ENCODE measurements around the gene CHD1. TPM values are rescaled to one million over a fixed set of nuclear protein-coding genes. Genes with fewer than 3 reads are reported as not detected.

Gene CHD1
- total RNA-seq, 1 experiment from 2014 or later, result 36.5 TPM

DNA sequence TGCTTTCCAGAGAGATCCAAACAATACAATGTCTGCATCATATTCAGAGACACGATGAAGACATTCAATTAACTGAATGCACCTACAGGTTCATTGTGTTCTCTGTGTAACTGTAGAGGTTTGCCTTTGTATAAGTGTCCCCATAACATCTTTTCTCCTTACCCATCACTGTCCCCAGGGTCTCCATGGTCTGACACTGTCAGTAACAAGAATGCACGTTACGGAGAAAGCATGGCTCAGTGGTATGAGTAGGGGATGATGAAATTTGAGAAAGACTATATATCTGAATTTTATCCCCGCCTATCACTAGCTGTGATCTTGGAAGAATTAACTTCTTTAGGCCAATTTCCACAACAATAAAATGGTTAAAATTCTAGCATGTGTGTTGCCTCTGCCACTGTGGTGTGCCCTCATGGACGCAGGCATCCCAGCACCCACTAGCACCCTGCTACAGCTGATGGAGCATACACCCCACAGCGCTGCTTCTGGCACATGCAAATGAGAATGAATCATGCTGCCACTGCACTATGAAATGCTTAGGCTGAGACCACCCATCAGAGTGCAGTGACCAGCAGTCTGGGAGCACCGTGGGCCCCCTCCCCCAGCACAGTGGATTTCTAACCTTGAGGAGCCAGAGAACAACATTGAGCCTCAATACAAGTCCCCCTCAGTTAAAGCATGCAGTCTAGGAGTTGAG lies 101.1 kb downstream of the CHD1 start:
- in situ Hi-C loops (cut with HindIII; ENCODE audit: low pct_unique_long_range_greater_than_20kb, low sequenced_read_pairs) (no loop called here), intact Hi-C loops (cut with micrococcal nuclease; ENCODE audit: unreplicated experiment) (loop anchor here (5.0 kb wide), 1 partner anchor 55 kb away; the partner anchor contains the start of gene RGMB)
- CTCF ChIA-PET, result no interaction called here
- no peaks in the 10 kb centered on the region for H3K27me3 ChIP-seq (ENCODE audit: control insufficient read depth, insufficient read depth, low read length)
- TF ChIP-seq SIN3A (IDR thresholded peaks at IDR 0.05; ENCODE audit: borderline replicate concordance, insufficient read depth, low read depth, low read length) (no peak), TCF7L2 (IDR thresholded peaks at IDR 0.05; ENCODE audit: low read depth, low read length) (no peak), POLR2AphosphoS5 (IDR thresholded peaks at IDR 0.05; ENCODE audit: low read depth, low read length) (no peak)
- TF ChIP-seq, protein P1, sequence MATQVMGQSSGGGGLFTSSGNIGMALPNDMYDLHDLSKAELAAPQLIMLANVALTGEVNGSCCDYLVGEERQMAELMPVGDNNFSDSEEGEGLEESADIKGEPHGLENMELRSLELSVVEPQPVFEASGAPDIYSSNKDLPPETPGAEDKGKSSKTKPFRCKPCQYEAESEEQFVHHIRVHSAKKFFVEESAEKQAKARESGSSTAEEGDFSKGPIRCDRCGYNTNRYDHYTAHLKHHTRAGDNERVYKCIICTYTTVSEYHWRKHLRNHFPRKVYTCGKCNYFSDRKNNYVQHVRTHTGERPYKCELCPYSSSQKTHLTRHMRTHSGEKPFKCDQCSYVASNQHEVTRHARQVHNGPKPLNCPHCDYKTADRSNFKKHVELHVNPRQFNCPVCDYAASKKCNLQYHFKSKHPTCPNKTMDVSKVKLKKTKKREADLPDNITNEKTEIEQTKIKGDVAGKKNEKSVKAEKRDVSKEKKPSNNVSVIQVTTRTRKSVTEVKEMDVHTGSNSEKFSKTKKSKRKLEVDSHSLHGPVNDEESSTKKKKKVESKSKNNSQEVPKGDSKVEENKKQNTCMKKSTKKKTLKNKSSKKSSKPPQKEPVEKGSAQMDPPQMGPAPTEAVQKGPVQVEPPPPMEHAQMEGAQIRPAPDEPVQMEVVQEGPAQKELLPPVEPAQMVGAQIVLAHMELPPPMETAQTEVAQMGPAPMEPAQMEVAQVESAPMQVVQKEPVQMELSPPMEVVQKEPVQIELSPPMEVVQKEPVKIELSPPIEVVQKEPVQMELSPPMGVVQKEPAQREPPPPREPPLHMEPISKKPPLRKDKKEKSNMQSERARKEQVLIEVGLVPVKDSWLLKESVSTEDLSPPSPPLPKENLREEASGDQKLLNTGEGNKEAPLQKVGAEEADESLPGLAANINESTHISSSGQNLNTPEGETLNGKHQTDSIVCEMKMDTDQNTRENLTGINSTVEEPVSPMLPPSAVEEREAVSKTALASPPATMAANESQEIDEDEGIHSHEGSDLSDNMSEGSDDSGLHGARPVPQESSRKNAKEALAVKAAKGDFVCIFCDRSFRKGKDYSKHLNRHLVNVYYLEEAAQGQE (IDR thresholded peaks at IDR 0.05; ENCODE audit: insufficient read depth in 1 of 2, low read depth in 2 of 2, low read length in 1 of 2), result no peak
- TF ChIP-seq, protein P2, sequence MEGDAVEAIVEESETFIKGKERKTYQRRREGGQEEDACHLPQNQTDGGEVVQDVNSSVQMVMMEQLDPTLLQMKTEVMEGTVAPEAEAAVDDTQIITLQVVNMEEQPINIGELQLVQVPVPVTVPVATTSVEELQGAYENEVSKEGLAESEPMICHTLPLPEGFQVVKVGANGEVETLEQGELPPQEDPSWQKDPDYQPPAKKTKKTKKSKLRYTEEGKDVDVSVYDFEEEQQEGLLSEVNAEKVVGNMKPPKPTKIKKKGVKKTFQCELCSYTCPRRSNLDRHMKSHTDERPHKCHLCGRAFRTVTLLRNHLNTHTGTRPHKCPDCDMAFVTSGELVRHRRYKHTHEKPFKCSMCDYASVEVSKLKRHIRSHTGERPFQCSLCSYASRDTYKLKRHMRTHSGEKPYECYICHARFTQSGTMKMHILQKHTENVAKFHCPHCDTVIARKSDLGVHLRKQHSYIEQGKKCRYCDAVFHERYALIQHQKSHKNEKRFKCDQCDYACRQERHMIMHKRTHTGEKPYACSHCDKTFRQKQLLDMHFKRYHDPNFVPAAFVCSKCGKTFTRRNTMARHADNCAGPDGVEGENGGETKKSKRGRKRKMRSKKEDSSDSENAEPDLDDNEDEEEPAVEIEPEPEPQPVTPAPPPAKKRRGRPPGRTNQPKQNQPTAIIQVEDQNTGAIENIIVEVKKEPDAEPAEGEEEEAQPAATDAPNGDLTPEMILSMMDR (IDR thresholded peaks at IDR 0.05), result no peak
- H3K36me3 ChIP-seq (ENCODE audit: control insufficient read depth, insufficient read depth, low read length), result no peaks in the 10 kb centered on the region; the same call in 1 of the 2 replicates
- ATAC-seq (no peak), DNase-seq (ENCODE audit: low read depth, low spot score) (no peak)
- BruUV-seq (replicated peaks), result no TSS peak
- no peaks in the 10 kb centered on the region for H3K9me3 ChIP-seq (ENCODE audit: control insufficient read depth, insufficient read depth, low read depth, low read length)
- H3K4me1 ChIP-seq (ENCODE audit: control insufficient read depth, insufficient read depth, low read length), result no peaks in the 10 kb centered on the region
- H3K27ac ChIP-seq (ENCODE audit: low read length), result no peak overlapping the region
- no peak overlapping the region for H3K4me3 ChIP-seq (ENCODE audit: low read depth in 2 of 2, low read length in 2 of 2)
- POLR2A ChIA-PET, result no interaction called here

DNA sequence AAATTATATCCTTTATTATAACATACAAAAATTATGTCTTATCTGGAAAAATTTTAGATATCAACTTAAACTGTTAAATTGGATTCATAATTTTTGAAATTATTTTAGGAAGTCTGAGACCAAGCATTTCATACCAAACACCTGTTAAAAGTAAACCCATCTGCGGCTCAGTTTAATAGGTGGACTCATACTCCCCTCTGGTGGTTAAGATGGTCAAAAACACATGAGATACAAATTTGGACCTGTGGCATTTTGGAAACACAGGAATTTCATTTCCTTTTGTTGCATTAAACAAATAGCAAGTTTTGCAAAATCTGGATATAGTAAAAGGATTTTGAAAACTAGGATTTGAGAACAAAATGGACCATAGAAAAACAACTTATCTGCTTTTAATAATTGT lies 101.6 kb downstream of the CHD1 start:
- no peak overlapping the region for H3K4me3 ChIP-seq (ENCODE audit: low read depth in 2 of 2, low read length in 2 of 2)
- no peaks in the 10 kb centered on the region for H3K27me3 ChIP-seq (ENCODE audit: control insufficient read depth, insufficient read depth, low read length)
- intact Hi-C loops (cut with micrococcal nuclease; ENCODE audit: unreplicated experiment) (loop anchor here (5.0 kb wide), 1 partner anchor 55 kb away; the partner anchor contains the start of gene RGMB), in situ Hi-C loops (cut with HindIII; ENCODE audit: low pct_unique_long_range_greater_than_20kb, low sequenced_read_pairs) (no loop called here)
- ATAC-seq, result peak; percentile 74; the same call in 1 of the 2 replicates
- H3K36me3 ChIP-seq (ENCODE audit: control insufficient read depth, insufficient read depth, low read length), result no peaks in the 10 kb centered on the region; the same call in 1 of the 2 replicates
- H3K4me1 ChIP-seq (ENCODE audit: control insufficient read depth, insufficient read depth, low read length), result no peaks in the 10 kb centered on the region
- H3K9me3 ChIP-seq (ENCODE audit: control insufficient read depth, insufficient read depth, low read depth, low read length), result no peaks in the 10 kb centered on the region
- TF ChIP-seq TCF7L2 (IDR thresholded peaks at IDR 0.05; ENCODE audit: low read depth, low read length) (no peak), SIN3A (IDR thresholded peaks at IDR 0.05; ENCODE audit: borderline replicate concordance, insufficient read depth, low read depth, low read length) (no peak)
- TF ChIP-seq, protein P2 (IDR thresholded peaks at IDR 0.05), result peak; percentile 65; the same call in 1 of the 2 replicates
- BruUV-seq (replicated peaks), result no TSS peak
- ChIA-PET CTCF (no interaction called here), POLR2A (no interaction called here)
- DNase-seq (ENCODE audit: low read depth, low spot score), result peak; percentile 41
- no peak overlapping the region for H3K27ac ChIP-seq (ENCODE audit: low read length)

Data from Panc1 (cell line).